H1 (cell line): ENCODE data around the gene MAP4K5. TPM values are rescaled to one million over a fixed set of nuclear protein-coding genes. Genes with fewer than 3 reads are reported as not detected.

Source experiments
- CTCF ChIA-PET: fragments of 300-600 bp; sonication (Branson Sonifier 250); formaldehyde crosslinking; loops from one replicate; lab custom pipeline; 2021; ENCODE audit not compliant: partially characterized antibody; lab: Charles Lee
- POLR2A ChIA-PET: fragments of 300-600 bp; sonication (Branson Sonifier 250); formaldehyde crosslinking; loops from one replicate; lab custom pipeline; 2021; ENCODE audit warnings: inconsistent platforms; ENCODE audit not compliant: partially characterized antibody; lab: Charles Lee
- DNase-seq, 2 experiments: peaks; one replicate each; pipeline versions ENCODE4 v3.0.0 to v3.0.0-alpha.2; 2010 to 2022; ENCODE audit warnings: low spot score in 2 of 2, low read depth in 1 of 2, mixed read lengths in 1 of 2
- FAIRE-seq: peaks from 2 replicates; lab custom pipeline; 2011; peaks lifted over from hg19 to GRCh38; lab: Jason Lieb, UNC
- H2AFZ ChIP-seq: 2 replicates; pipeline ENCODE4 v1.8.1; 2012; ENCODE audit warnings: low read length, inconsistent platforms
- H2AK5ac ChIP-seq: 2 replicates; pipeline ENCODE4 v1.6.1; 2013; ENCODE audit warnings: low read depth, low read length
- H2BK120ac ChIP-seq: replicated peaks from 2 replicates; pipeline ENCODE3; 2013; ENCODE audit warnings: low read depth, low read length, inconsistent platforms
- H2BK12ac ChIP-seq: 2 replicates; pipeline ENCODE4 v1.6.1; 2013; ENCODE audit warnings: low read depth, low read length
- H2BK15ac ChIP-seq: 2 replicates; pipeline ENCODE4 v1.6.1; 2013; ENCODE audit warnings: low read length
- H2BK20ac ChIP-seq: 2 replicates; pipeline ENCODE4 v1.6.1; 2013; ENCODE audit warnings: low read length
- H2BK5ac ChIP-seq: 2 replicates; pipeline ENCODE4 v1.6.1; 2013; ENCODE audit warnings: low read depth, low read length
- H3K14ac ChIP-seq: 2 replicates; pipeline ENCODE4 v1.6.1; 2013; ENCODE audit warnings: inconsistent platforms; ENCODE audit not compliant: insufficient read length
- H3K18ac ChIP-seq: 2 replicates; pipeline ENCODE4 v1.6.1; 2013; ENCODE audit warnings: low read length; ENCODE audit errors: extremely low read depth
- H3K23ac ChIP-seq: 2 replicates; pipeline ENCODE4 v1.6.1; 2013; ENCODE audit warnings: inconsistent platforms; ENCODE audit not compliant: insufficient read length
- H3K23me2 ChIP-seq: 2 replicates; pipeline ENCODE4 v1.6.1; 2013; ENCODE audit warnings: low read depth, low read length
- H3K27ac ChIP-seq: 2 replicates; pipeline ENCODE4 v1.6.1; 2011; ENCODE audit warnings: low read depth, low read length, inconsistent platforms
- H3K27me3 ChIP-seq, 4 experiments: replicated peaks in 1 of 4; 1 replicate in 1 of 4; 2 replicates in 3 of 4; pipeline versions ENCODE4 v1.6.1 to v1.8.1; 2011 to 2013; ENCODE audit warnings: low read length in 3 of 4, mild to moderate bottlenecking in 3 of 4, inconsistent platforms in 2 of 4, mixed read lengths in 2 of 4, moderate library complexity in 1 of 4; ENCODE audit not compliant: control insufficient read depth in 3 of 4, insufficient read depth in 3 of 4; ENCODE audit errors: extremely low read depth in 1 of 4
- H3K36me3 ChIP-seq, 4 experiments: 2 replicates each; pipeline versions ENCODE4 v1.6.1 to v1.8.1; 2011 to 2013; ENCODE audit warnings: mild to moderate bottlenecking in 4 of 4, low read length in 3 of 4, moderate library complexity in 2 of 4, control low read depth in 1 of 4, inconsistent platforms in 1 of 4; ENCODE audit not compliant: insufficient read depth in 4 of 4, control insufficient read depth in 2 of 4
- H3K4ac ChIP-seq: replicated peaks from 2 replicates; pipeline ENCODE3; 2013; ENCODE audit warnings: low read length, low read depth, mixed read lengths, inconsistent platforms; ENCODE audit not compliant: insufficient read length
- H3K4me1 ChIP-seq, 4 experiments: replicated peaks in 1 of 4; 1 replicate in 1 of 4; 2 replicates in 3 of 4; pipeline versions ENCODE4 v1.6.1 to v1.8.1; 2011 to 2013; ENCODE audit warnings: low read length in 3 of 4, inconsistent platforms in 2 of 4, mixed read lengths in 1 of 4; ENCODE audit not compliant: insufficient read depth in 4 of 4, control insufficient read depth in 3 of 4
- H3K4me2 ChIP-seq, 2 experiments: 2 replicates each; pipeline versions ENCODE4 v1.6.1 to v1.8.1; 2011 to 2013; ENCODE audit warnings: low read depth in 2 of 2, low read length in 2 of 2, control low read depth in 1 of 2, inconsistent platforms in 1 of 2, mild to moderate bottlenecking in 1 of 2; ENCODE audit not compliant: insufficient read depth in 1 of 2
- H3K4me3 ChIP-seq, 4 experiments: fragments of 200-600, 300-600 bp in 1 of 4; sonication (generic), shearing (Covaris generic), sonication (Bioruptor Twin) in 1 of 4; 2 replicates each; pipeline versions ENCODE4 v1.5.1 to v1.8.1; 2011 to 2016; ENCODE audit warnings: low read length in 4 of 4, low read depth in 3 of 4, control low read depth in 2 of 4, inconsistent platforms in 2 of 4, mild to moderate bottlenecking in 2 of 4, mixed read lengths in 1 of 4, moderate library complexity in 1 of 4; ENCODE audit not compliant: insufficient read depth in 2 of 4; ENCODE audit errors: extremely low read depth in 1 of 4
- H3K56ac ChIP-seq: replicated peaks from 2 replicates; pipeline ENCODE3; 2013; ENCODE audit warnings: low read depth, mild to moderate bottlenecking, mixed read lengths, low read length, inconsistent platforms; ENCODE audit not compliant: insufficient read length
- H3K79me1 ChIP-seq: 2 replicates; pipeline ENCODE4 v1.6.1; 2013; ENCODE audit warnings: low read depth, low read length, control low read depth
- H3K79me2 ChIP-seq, 2 experiments: 2 replicates each; pipeline versions ENCODE4 v1.6.1 to v1.8.1; 2012 to 2013; ENCODE audit warnings: low read length in 2 of 2, mild to moderate bottlenecking in 2 of 2, inconsistent platforms in 1 of 2; ENCODE audit not compliant: insufficient read depth in 2 of 2, control insufficient read depth in 1 of 2
- H3K9ac ChIP-seq, 4 experiments: replicated peaks in 1 of 4; 1 replicate in 1 of 4; 2 replicates in 3 of 4; pipeline versions ENCODE4 v1.6.1 to v1.8.1; 2011 to 2013; ENCODE audit warnings: low read depth in 3 of 4, low read length in 3 of 4, control low read depth in 2 of 4, mild to moderate bottlenecking in 2 of 4, moderate library complexity in 2 of 4, inconsistent platforms in 1 of 4; ENCODE audit errors: extremely low read depth in 1 of 4
- H3K9me3 ChIP-seq, 2 experiments: 2 replicates each; pipeline versions ENCODE4 v1.6.1 to v1.8.1; 2012 to 2013; ENCODE audit warnings: mild to moderate bottlenecking in 2 of 2, moderate library complexity in 2 of 2, control low read depth in 1 of 2, inconsistent platforms in 1 of 2, low read depth in 1 of 2, low read length in 1 of 2, mixed read lengths in 1 of 2; ENCODE audit not compliant: insufficient read depth in 2 of 2
- H4K20me1 ChIP-seq, 2 experiments: replicated peaks in 1 of 2; 2 replicates each; pipeline versions ENCODE3 to v1.8.1; 2011 to 2013; ENCODE audit warnings: inconsistent platforms in 2 of 2, low read length in 2 of 2, mild to moderate bottlenecking in 1 of 2; ENCODE audit not compliant: insufficient read depth in 2 of 2, control insufficient read depth in 1 of 2
- H4K5ac ChIP-seq: 2 replicates; pipeline ENCODE4 v1.6.1; 2013; ENCODE audit warnings: low read length, low read depth, mixed read lengths, inconsistent platforms; ENCODE audit not compliant: insufficient read length
- H4K8ac ChIP-seq: 2 replicates; pipeline ENCODE4 v1.8.0; 2013; ENCODE audit warnings: mild to moderate bottlenecking, moderate library complexity, low read length, inconsistent platforms; ENCODE audit not compliant: insufficient read depth; ENCODE audit errors: extremely low read depth
- H4K91ac ChIP-seq: replicated peaks from 2 replicates; pipeline ENCODE3; 2013; ENCODE audit warnings: low read length, mixed read lengths, inconsistent platforms; ENCODE audit not compliant: insufficient read length
- CBX8 ChIP-seq: fragments of 300-800, 300-1000 bp; sonication (generic); IDR thresholded peaks from 2 replicates; pipeline ENCODE4 v1.7.1; 2016; ENCODE audit warnings: low read depth, low read length, borderline replicate concordance
- CTCF ChIP-seq, 3 experiments: IDR thresholded peaks; 1 replicate in 2 of 3; 2 replicates in 1 of 3; pipeline versions ENCODE4 v1.5.1 to v1.6.1; 2011; ENCODE audit warnings: low read length in 3 of 3, mild to moderate bottlenecking in 3 of 3, inconsistent platforms in 2 of 3, low read depth in 1 of 3, moderate library complexity in 1 of 3; ENCODE audit not compliant: insufficient read depth in 1 of 3; ENCODE audit errors: control extremely low read depth in 1 of 3
- RAD21 ChIP-seq, 2 experiments: IDR thresholded peaks in 1 of 2; conservative IDR thresholded peaks in 1 of 2; 2 replicates each; pipeline ENCODE4 v1.6.1; 2011; ENCODE audit warnings: low read depth in 2 of 2, low read length in 2 of 2, improper control_type of control experiment in 1 of 2, inconsistent platforms in 1 of 2, mild to moderate bottlenecking in 1 of 2, moderate library complexity in 1 of 2
- WGBS, 2 experiments: shearing (Covaris generic) in 1 of 2; methylation state at CpG; one replicate each; pipeline versions ENCODE4 v1.1.6 to v1.1.7; 2013 to 2015; ENCODE audit warnings: low lambda C conversion rate in 2 of 2, mixed read lengths in 2 of 2, inconsistent platforms in 1 of 2, low coverage in 1 of 2, missing lambda C conversion rate in 1 of 2; ENCODE audit not compliant: insufficient replicate concordance in 2 of 2, insufficient coverage in 1 of 2, insufficient read length in 1 of 2; ENCODE audit errors: extremely low coverage in 1 of 2, missing lambda C conversion rate in 1 of 2; 5-methylcytosine and 5-hydroxymethylcytosine counted together
- polyA plus RNA-seq, 7 experiments: library from polyadenylated mRNA; depleted of rRNA in 3 of 7; stranded (reverse) in 5 of 7; unstranded in 2 of 7; fragments of >200 nt in 5 of 7; fragments of 200-250 nt in 2 of 7; gene quantifications; 1 replicate in 5 of 7; 2 replicates in 1 of 7; 4 replicates in 1 of 7; pipeline versions ENCODE4 v1.2.1 to v1.2.3, GENCODE V29; 2011 to 2013; ENCODE audit warnings: missing spikeins in 2 of 7, mixed read lengths in 2 of 7
- total RNA-seq: library from RNA; stranded (reverse); fragmentation: NEBNext Ultra II Directional; extraction: Animal tissue kit (Norgen Biotek cat#: 25700); gene quantifications from 2 replicates; pipeline ENCODE4 v1.2.1, GENCODE V29; 2021

Gene MAP4K5
- total and polyA plus RNA-seq, 2 of the 8 experiments (the other 6 are each of a cell fraction or from before 2014, with no cell fraction given): 7.6 to 34.5 TPM

DNA sequence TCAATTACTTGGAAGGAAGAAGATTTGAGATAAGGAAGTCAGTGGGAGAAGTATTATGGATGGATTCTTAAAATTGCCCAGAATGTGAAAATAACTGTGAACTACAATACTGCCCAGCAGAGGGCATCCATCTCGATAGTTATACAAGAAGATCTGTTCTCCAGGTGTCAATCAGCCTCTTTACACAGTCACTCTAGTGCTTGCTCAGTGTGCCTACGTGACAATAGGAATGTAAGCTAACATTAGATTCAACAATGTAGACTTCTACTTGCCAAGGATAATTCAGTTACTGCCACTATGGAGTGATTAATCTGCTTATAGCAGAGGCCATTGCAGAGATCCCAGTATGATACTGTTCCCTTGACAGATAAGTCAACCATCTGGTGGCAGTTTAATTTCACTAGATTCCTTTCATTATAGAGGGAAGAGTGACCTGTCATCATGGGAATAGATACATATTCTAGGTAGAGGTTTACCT is 10.6 kb upstream of the MAP4K5 start:
- H3K56ac ChIP-seq: no peak overlapping the region
- ChIA-PET CTCF (interaction anchor here (0.8 to 1.8 kb wide), 13 partner anchors 14 to 242 kb away, joined by 3 to 6 read pairs (median 3); partner anchors contain the start of gene ATL1), POLR2A (no interaction called here)
- H3K4ac ChIP-seq: no peak overlapping the region
- H3K4me2 ChIP-seq: no peak overlapping the region
- no peak overlapping the region for H2BK120ac ChIP-seq
- no peak overlapping the region for H4K91ac ChIP-seq
- H3K23ac ChIP-seq: no peak overlapping the region
- no peak overlapping the region for H2BK5ac ChIP-seq
- DNase-seq (no peak), FAIRE-seq (peak; percentile 63)
- no peaks in the 10 kb centered on the region for H4K20me1 ChIP-seq
- no peaks in the 10 kb centered on the region for H3K23me2 ChIP-seq
- H4K5ac ChIP-seq: no peak overlapping the region
- H3K14ac ChIP-seq: no peak overlapping the region
- no peak overlapping the region for H2BK15ac ChIP-seq
- H2AFZ ChIP-seq: no peak overlapping the region
- no peak overlapping the region for H3K4me3 ChIP-seq
- no peaks in the 10 kb centered on the region for H3K9me3 ChIP-seq
- 40% methylated on average over 2 of the region's 2 CpGs; no CpG with 5 or more reads in 1 of the 2 experiments for WGBS, 2 experiments
- no peak overlapping the region for H3K9ac ChIP-seq
- no peak overlapping the region for H3K27ac ChIP-seq
- H2AK5ac ChIP-seq: no peak overlapping the region
- no peaks in the 10 kb centered on the region for H3K27me3 ChIP-seq
- H2BK20ac ChIP-seq: no peak overlapping the region
- peak; percentile 51 to 61 for TF ChIP-seq RAD21 (IDR thresholded peaks at IDR 0.05 in 1 of 2, conservative IDR thresholded peaks at IDR 0.05 in 1 of 2; ENCODE audit: low read depth in 2 of 2, low read length in 2 of 2)
- no peak for TF ChIP-seq CBX8
- TF ChIP-seq CTCF (IDR thresholded peaks at IDR 0.05; ENCODE audit: control extremely low read depth in 1 of 3, insufficient read depth in 1 of 3, low read depth in 1 of 3, low read length in 3 of 3): peak in 2 of 3 experiments; percentile 48 to 64; a peak in 2 of 4 replicates
- no peaks in the 10 kb centered on the region for H3K79me1 ChIP-seq
- H4K8ac ChIP-seq: no peak overlapping the region
- H2BK12ac ChIP-seq: no peak overlapping the region
- H3K79me2 ChIP-seq: no peaks in the 10 kb centered on the region
- no peaks in the 10 kb centered on the region for H3K4me1 ChIP-seq
- no peaks in the 10 kb centered on the region for H3K36me3 ChIP-seq
- no peak overlapping the region for H3K18ac ChIP-seq
